ENCODE results near the gene SLC16A7.
"Not testable (repeated sequence)": the region's sequence is repeated elsewhere in the genome, so short reads cannot be mapped to it uniquely, and the experiment has no call there.

Gene SLC16A7, protein sequence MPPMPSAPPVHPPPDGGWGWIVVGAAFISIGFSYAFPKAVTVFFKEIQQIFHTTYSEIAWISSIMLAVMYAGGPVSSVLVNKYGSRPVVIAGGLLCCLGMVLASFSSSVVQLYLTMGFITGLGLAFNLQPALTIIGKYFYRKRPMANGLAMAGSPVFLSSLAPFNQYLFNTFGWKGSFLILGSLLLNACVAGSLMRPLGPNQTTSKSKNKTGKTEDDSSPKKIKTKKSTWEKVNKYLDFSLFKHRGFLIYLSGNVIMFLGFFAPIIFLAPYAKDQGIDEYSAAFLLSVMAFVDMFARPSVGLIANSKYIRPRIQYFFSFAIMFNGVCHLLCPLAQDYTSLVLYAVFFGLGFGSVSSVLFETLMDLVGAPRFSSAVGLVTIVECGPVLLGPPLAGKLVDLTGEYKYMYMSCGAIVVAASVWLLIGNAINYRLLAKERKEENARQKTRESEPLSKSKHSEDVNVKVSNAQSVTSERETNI

DNA sequence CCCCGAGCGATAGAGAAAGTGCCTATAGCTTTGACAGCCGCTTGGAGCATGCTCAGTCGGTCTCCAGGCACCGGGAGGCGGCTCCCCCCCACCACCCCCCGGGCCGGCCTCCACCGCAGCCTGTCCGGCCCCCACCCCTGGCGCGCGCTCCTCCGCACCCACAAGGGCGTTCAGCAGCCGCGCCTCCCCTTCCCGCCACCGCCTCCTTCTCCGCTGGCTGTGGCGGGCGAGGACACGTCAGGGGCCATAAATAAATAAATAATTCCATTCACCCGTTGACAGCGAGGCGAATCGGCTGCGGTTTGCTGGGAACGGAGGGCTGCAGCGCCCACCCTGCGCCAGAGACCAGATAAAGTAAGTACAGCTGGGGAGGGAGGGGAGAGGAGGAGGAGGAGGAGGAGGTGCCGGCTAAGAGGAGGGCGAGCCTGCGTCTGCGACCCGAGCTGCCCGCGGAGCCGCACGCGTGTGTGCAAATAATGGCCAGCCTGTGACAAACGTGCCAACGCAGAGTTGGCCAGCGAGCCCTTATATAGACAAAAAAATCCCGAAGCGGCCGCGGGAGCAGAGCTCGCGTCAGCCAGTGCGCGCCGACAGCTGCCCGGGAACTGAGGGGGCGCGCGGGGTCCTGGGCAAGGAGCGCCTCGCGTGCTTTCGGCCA lies at the start of gene SLC16A7:
Gene SLC16A7 (plus strand): TSS at position 147 of the 658 bp plus-strand sequence. CDS start 108,773 bp downstream, outside the sequence.
- DNase-seq = peak; percentile 60 to 80 (median 72)

DNA sequence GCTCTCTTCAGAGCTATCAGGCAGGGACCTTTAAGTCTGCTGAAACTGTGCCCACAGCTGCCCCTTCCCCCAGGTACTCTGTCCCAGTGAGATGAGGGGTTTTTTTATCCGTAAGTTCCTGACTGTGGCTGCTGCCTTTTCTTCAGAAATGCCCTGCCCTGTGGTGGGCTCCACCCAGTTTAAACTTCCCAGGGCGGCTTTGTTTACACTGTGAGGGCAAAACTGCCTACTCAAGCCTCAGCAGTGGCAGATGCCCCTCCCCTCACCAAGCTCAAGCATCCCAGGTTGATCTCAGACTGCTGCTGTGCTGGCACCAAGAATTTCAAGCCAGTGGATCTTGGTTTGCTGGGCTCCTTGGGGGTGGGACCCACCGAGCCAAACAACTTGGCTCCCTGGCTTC lies 46.9 kb upstream of the SLC16A7 start:
- DNase-seq = no peak

DNA sequence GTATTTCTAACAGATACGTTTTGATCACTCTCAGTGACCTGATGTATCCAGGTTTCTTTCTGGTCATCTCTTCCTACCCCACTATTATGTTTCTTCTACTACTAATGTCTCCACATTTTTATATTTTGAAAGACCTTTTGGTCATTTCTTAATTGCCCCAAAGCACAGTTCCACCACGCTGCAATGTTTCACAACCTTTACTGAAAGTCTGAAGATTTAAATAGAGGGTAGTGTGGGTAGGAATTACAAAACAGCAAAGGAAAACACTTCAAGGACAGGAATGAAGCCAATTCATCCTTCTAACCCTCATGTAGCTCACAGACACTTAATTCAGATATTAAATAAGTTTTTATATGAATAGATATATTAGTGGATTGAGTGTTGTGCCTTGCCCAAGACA lies 36.1 kb upstream of the SLC16A7 start:
- no peak for DNase-seq

DNA sequence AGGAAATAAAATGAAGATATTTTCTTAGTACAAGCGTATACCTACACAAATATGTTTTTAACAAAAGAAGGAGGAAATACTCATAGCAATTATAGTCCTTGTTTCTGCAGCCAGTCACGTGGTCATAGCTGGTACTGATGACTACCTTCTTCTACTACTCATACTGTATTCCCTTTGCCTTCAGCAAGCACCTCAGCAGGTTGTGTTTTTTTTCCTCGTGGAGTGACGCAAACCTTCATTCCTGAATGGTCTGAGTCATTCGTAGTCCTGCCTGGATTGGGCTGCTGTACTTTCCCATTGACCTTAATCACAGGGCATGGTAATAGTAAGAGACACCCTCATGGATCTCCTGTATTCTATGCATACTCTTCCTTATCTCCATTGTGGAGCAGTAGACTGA lies 25.7 kb upstream of the SLC16A7 start:
- DNase-seq = no peak

DNA sequence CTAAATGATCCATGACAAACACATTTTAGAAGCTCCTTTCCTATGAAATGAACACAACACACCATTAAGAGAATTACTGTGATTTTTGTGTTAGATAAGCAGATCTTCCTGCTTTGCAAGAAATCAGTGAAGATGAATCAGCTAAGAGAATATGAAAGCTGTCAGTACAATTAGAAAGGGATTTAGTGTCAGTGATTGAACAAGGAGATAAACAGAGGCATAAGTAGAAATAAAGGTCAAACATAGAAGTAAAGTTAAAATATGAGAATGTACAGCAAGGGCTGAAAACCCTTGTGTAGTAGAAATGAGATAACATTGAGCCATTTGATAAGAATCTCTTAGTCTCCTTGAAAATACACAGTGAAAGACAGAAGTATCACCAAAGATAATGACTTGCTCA lies 21.4 kb upstream of the SLC16A7 start:
- no peak for DNase-seq

DNA sequence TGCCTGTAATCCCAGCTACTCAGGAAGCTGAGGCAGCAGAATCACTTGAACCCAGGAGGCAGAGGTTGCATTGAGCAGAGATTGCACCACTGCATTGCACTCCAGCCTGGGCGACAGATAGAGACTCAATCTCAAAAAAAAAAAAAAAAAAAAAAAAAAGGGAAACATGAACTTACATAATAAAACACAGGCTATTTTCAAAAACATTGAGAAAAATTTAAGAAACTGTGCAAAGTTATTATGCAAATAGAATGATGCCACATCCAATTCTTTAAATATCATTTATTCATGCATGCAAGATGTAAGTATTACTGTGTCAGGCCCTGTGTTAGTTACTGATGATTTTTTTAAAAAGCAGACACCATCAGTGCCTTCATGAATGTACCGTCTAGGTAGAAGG lies 20.0 kb upstream of the SLC16A7 start:
- DNase-seq = no peak

DNA sequence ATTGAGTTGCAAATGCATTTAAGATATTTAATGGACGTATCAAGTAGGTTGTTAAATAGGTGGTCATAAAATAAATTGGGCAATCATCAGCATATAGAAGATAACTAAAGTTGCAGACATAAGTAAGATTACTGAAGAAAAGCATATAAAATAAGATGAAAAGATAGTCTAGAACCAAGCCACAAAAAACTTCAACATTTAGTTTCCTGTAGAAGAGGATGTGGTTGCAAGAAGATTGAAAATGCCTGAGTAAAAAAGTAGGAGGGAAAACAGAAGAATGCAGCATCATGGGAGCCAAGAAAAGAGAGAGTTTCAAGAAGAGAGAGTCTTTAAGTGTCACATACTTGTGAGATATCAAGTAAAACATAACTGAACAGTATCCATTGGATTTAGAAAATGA lies 17.6 kb upstream of the SLC16A7 start:
- DNase-seq = no peak

DNA sequence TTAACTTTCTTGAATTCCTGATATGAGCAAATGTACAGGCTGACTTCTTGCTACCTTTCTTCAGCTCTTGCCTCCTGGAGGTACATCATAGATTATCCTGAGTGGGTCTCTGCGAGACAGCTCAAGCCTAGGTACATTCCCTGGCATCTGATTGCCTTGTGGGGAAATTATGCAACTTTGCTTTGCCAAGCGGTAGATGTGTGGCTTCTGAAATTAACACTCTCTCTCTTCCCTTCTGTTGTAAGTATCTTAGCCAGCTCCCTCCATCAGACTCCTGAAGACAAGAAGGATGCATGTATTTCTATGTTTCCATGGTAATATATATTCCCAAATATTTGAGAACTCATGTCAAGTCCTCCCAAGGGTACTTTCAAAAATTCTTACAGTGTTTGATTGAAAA lies 16.2 kb upstream of the SLC16A7 start:
- DNase-seq = no peak

DNA sequence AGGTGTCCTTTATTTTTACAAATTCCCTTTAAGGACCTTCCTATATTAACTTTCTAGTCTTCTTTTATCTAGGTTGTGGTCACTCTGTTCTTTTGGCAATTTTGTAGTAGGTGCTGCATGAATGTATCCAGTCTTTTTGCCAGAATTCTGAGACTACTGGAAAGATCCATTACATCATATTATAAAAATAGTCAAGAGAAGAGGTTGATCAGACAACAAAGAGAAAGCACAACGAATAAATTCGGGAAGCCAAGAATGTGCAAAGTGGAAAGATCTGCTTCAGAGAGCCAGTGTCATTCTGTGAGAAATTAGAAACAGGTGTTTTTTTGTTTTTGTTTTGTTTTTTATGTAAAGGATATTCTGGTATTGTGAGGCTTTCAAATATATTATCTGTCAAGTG lies 15.8 kb upstream of the SLC16A7 start:
- DNase-seq = no peak

DNA sequence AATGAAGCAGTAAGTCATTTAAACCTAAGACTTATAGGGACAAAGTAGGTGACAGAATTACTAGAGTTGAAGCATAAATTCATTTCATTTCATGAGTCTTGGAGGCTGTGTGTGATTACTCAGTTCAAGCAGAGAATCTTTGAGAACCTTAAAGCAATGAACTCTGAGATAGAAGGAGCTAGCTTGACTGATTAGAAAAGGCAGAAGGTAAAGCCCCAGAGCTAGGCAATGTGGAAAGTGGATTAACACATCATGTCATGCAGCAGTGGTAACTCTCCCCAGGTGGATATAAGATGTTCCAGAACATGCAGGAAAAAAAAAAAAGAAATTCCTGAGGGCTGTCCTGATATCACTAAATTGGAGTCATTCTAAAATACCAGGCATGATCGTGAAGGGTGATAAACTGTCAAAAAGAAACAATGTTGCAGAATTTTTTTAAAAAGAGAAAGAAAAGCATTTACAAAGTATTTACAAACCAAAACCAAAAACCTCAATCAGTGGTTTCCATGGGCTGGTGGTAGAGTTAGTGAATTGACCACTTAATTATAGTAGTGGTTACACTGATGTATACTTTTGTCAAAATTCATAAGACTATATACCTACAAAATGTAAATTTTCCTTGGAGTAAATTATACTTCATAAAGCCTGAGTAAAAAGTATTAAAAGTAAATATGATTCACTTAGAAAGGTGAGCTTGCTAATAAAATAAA lies 12.7 kb upstream of the SLC16A7 start:
- no peak for DNase-seq

DNA sequence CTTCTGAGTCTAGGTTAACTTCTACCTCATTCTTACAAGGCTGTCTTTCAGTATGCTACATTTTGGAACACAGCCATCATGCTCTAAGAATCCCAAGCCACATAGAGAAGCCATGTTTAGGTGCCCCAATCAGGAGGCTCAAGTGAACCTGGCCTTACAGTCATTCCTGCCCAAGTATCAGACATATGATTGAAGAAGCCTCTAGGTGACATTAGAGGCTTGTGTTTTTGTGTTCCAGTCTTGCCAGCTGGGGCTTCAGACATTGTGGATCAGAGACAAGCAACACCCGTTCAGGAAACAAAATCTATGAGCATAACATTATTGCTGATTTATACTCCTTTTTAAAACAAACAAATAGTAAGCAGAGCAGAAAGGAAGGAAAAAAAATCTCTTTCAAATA lies 8.1 kb upstream of the SLC16A7 start:
- no peak for DNase-seq

DNA sequence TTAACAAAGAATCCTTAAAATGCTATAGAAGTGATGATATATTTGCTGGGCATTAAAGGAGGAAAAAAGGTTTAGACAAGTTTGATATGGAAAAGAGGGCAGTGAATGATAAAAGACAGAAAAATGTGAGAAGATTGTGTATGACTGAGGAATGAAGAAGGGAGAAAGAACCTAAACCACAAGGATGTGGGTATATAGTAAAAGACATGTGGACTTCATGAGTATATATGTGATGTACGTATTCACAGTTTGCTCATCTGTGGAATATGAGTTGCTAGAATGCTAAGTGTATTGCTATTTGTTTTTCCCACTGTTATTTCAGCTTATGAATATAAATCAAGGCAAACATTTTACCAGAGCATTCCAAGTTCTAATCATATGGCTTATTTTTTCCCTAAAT lies 2.1 kb upstream of the SLC16A7 start:
- DNase-seq = no peak

DNA sequence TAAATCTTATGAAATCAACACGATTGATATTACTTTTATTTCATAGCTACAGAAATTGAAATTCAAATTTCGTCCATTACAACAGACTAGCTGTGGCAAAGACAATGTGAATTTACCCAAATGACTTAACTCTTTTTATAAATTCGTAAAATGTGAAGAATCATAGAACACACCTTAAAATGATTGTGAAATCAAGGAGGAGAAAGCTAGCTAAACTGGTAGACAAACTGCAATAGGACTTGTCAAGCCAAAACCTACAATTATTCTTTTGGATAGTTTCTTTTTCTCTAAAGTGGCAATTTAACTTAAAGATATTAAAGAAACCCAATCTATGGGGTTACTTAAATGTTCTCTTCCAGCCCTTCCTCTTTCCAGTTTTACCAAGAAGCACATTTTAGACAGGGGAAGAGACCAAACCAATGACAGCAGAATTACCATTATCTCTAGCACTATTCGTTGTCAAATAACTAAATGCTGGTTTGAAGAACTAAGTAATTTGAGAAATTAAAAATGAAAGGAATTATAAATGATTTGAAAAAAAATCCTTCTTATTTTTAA lies 807 bp upstream of the SLC16A7 start:
- no peak for DNase-seq

DNA sequence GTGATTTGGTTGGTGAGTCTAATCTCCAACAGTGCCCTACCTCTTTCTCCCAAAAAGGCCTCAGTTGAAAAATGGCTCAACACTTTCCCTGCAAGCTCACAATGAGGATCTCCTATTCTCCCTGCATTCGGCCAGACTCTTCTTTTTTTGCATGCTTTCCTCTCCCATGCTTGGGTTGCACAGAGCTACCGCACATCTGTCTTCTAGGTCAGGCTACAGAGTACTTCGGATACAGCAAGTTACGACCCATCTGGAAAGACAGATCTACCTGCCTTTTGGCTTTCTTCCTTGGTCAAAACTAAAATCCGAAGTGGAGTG lies 305 bp upstream of the SLC16A7 start:
- no peak for DNase-seq

DNA sequence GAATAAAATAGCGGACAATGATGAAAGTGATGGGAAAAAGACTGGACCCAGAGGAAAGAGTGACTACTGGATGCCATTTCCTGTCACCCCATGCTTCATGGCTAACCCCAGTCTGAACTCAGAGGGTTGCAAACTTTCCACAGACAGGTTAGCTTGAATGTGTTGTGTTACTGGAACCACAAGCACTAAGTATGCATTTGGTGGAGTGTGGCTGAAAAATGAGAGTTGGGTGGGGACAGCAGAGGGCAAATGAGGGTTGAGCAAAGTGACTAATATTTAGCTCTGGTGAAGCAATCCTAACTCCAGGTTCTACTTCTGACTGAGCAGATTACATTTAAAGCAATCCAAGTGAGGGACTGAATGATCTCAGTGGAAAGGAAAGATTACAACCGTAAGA lies 1.6 kb downstream of the SLC16A7 start:
- DNase-seq = peak in 2 of 4 experiments; percentile 16 to 19

DNA sequence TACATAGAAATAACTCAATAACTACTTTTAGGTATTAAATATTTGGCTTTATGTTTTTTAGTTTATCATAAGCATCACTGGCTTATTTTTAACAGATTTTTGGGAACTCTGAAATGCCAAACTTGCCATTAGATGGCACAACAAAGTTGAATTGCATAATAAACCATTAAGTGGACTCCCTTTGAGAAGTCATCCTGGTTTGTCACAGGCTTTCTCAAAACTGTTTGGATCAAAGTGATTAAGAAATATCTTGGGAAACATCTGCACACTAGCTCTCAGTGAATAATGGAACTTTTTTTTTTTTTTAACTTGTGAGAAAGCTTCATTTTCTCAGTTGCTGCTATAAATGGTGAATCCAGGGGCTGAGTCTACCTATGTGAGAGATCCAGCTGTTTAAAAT lies 4.3 kb downstream of the SLC16A7 start:
- no peak for DNase-seq

DNA sequence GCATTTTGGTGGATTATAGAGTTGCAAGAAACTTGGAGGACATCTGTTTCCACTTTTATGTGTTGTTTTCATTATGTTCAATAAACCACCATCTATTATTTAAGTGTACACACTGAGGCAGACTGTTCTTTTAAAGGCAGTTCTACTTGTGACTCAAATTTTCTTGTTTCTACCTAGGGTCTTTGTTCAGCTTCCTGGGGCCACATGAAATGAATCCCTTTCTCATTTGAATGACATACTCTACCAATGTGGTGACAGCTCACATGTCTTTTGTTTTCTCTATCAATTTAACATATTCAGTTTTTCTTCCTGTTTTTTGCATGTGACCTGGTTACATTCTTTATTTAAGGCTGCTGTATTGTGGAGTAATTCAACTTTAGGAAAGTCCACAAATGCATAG lies 7.9 kb downstream of the SLC16A7 start:
- DNase-seq = no peak

DNA sequence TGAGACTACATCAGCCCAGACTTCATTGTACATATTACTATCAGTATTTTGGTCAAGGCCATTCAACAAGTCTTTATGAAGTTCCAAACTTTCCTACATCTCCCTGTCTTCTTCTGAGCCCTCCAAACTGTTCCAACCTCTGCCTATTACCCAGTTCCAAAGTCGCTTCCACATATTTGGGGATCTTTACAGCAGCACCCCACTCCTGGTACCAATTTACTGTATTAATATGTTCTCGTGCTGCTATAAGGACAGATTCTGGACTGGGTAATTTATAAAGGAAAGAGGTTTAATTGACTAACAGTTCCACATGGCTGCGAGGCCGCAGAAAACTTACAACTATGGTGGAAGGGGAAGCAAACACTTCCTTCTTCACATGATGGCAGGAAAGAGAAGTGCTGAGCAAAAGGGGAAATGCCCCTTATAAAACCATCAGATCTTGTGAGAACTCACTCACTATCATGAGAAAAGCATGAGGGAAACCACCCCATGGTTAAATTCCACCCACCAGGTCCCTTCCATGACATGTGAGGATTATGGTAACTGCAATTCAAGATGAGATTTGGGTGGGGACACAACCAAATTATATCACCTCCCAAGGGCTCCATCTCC lies 17.1 kb downstream of the SLC16A7 start:
- not testable (repeated sequence) for DNase-seq

DNA sequence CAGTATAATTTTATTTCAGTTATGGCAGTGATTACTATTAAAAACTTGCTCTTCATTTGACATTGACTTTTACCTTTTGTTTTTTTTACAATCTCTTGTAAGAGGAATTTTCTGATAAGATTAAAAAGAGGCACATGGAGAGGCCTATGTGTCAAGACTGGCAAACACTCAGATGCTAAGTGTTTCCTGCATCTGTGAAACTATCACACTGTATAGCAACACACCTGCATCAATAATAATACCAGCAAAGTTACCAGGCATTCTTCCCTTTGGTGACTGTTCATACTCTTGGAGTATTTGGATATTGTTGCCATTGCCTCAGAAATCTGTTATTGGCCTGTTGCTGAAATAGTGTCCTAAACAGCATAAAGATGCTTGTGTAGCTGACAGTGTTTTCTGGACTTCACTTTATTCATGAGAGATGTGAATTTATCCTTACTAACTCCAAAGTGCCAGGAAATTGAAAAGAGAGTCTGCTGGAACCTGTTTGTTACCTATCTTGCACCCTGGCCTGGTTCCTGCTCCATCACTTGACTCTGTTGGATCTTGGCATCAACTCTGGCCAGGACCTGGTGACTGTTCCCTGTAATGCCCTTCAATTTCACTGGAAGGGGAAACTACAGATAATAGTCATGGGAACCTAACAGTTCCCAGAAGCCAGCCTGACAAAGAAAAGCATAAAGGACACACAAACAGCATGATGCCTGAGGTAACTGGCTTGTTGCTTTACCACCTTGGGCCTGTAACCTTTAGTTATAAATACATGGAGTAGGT lies 19.8 kb downstream of the SLC16A7 start:
- no peak for DNase-seq

DNA sequence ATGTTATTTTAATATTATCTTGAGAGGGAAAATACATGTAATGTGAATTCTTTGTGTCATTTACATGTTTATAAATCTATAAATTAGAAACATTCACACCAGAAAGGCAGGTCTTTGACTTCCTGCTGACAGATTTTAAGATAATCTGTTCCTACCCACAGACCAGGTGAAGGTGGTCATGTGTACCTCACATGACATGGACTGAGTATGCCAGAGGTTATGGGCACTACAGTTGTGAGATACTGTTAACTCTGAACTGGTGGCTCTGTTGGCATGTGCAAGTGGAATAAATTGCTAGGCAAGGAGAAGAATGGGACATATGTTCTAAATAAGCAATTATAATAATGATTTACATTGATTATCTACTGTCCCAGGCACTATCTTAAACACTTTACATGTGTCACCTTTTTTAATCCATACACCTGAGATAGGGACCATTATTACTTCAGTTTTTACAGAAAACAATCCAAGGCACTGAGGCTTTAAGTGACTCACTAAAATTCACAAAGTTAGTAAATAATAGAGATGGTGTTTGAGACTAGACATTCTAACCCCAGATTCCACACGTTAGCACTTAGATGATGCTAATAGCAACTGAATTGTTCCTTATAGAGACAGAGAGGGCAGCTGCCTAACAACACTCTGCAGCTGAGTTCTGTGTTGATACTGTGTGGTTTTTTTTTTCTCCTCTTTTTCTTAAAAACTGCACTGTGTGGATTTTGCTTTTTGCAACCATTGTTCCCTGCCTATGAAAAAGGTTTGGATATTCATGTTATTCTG lies 23.8 kb downstream of the SLC16A7 start:
- no peak for DNase-seq

DNA sequence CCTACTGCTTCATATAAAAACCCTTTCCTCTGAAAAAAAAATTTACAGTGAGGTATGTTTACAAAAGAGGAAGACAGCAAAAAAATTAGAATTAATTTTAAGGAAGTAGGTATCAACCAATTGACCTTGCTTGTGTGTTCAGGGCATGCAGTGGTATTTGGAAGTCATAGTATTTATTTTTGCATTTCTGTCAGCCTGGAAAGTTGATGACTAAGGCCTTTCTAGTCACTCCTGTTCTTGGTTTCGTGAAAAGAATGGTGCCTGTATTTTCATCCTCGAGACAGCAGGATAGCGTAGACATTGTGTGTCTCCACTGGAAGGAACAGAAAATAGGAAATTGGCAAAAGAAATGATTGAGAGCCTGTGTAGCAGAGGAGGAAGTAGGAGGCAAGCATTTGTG lies 24.5 kb downstream of the SLC16A7 start:
- no peak for DNase-seq
